K562 (cell line): ENCODE data around the gene PTPRB.

Source experiments
- CBX3 ChIP-seq, 2 experiments: IDR thresholded peaks; 1 replicate in 1 of 2; 2 replicates in 1 of 2; pipeline ENCODE4 v1.6.1; 2012; ENCODE audit warnings: inconsistent platforms in 2 of 2, low read length in 2 of 2, borderline replicate concordance in 1 of 2, control low read depth in 1 of 2
- CEBPB ChIP-seq: fragments of 450-650 bp; IDR thresholded peaks from 2 replicates; pipeline ENCODE4 v1.6.1; 2016; ENCODE audit warnings: missing genetic modification characterization, missing compliant biosample characterization
- CHD1 ChIP-seq: fragments of 200-600 bp; sonication (generic); IDR thresholded peaks from one replicate; pipeline ENCODE4 v1.6.1; 2012; ENCODE audit warnings: mild to moderate bottlenecking, moderate library complexity, low read length, inconsistent platforms
- EZH2 ChIP-seq: IDR thresholded peaks from 2 replicates; pipeline ENCODE4 v1.6.1; 2012; ENCODE audit warnings: low read depth, mild to moderate bottlenecking, inconsistent platforms, low read length, borderline replicate concordance
- HDAC1 ChIP-seq, 2 experiments: fragments of 450-650 bp; IDR thresholded peaks; 2 replicates each; pipeline ENCODE4 v1.6.1; 2016 to 2017; ENCODE audit warnings: inconsistent platforms in 1 of 2, mild to moderate bottlenecking in 1 of 2, moderate library complexity in 1 of 2
- TBL1XR1 ChIP-seq, 2 experiments: IDR thresholded peaks; 2 replicates each; pipeline ENCODE4 v1.6.1; 2012; ENCODE audit warnings: improper control_type of control experiment in 2 of 2, low read length in 2 of 2, mild to moderate bottlenecking in 1 of 2

- no peak for TF ChIP-seq CEBPB (tag)
- TF ChIP-seq TBL1XR1 (IDR thresholded peaks at IDR 0.05; ENCODE audit: low read length in 2 of 2), result no peak
- no peak for TF ChIP-seq EZH2
- no peak for TF ChIP-seq HDAC1 (IDR thresholded peaks at IDR 0.05)
- no peak for TF ChIP-seq CBX3 (IDR thresholded peaks at IDR 0.05; ENCODE audit: borderline replicate concordance in 1 of 2, low read length in 2 of 2)
- TF ChIP-seq CHD1, result no peak
These were observed 1.6 kb upstream of the PTPRB start for GRCh38 chr12:70638639-70639360.
